K562 (cell line): ENCODE measurements around the gene CEP44.

ENCODE experiments used
- CHD4 ChIP-seq: fragments of 200-600 bp; sonication (generic); IDR thresholded peaks from 3 replicates; pipeline ENCODE4 v1.6.1; 2012; ENCODE audit warnings: low read depth, mild to moderate bottlenecking, mixed read lengths, low read length, inconsistent platforms; ENCODE audit not compliant: insufficient read depth, insufficient replicate concordance, poor library complexity, severe bottlenecking
- EZH2 ChIP-seq: IDR thresholded peaks from 2 replicates; pipeline ENCODE4 v1.6.1; 2012; ENCODE audit warnings: low read depth, mild to moderate bottlenecking, inconsistent platforms, low read length, borderline replicate concordance
- MAFF ChIP-seq: IDR thresholded peaks from 2 replicates; pipeline ENCODE4 v1.6.1; 2012; ENCODE audit warnings: low read length, improper control_type of control experiment
- NFIC ChIP-seq: fragments of 450-650 bp; IDR thresholded peaks from 2 replicates; pipeline ENCODE4 v1.6.1; 2017; ENCODE audit warnings: mild to moderate bottlenecking, inconsistent platforms
- NRF1 ChIP-seq, 2 experiments: fragments of 450-650 bp; IDR thresholded peaks in 1 of 2; conservative IDR thresholded peaks in 1 of 2; 2 replicates each; pipeline ENCODE4 v1.6.1; 2014; ENCODE audit warnings: mild to moderate bottlenecking in 2 of 2
- PCBP1 ChIP-seq: fragments of 200-400 bp; formaldehyde crosslinking; IDR thresholded peaks from 2 replicates; pipeline ENCODE4 v1.6.1; 2018; ENCODE audit warnings: mild to moderate bottlenecking, low read depth, low read length; ENCODE audit not compliant: poor library complexity, severe bottlenecking
- SAFB2 ChIP-seq: fragments of 200-400 bp; formaldehyde crosslinking; IDR thresholded peaks from 2 replicates; pipeline ENCODE4 v1.6.1; 2018; ENCODE audit warnings: borderline replicate concordance, low read length, low read depth, moderate library complexity; ENCODE audit not compliant: severe bottlenecking
- TF ChIP-seq, protein P1 (sequence below): sonication (generic); formaldehyde crosslinking; IDR thresholded peaks from 2 replicates; pipeline ENCODE4 v1.8.0; 2022; ENCODE audit warnings: mild to moderate bottlenecking, missing genetic modification reagents
- TF ChIP-seq, protein P2 (sequence below), 3 experiments: IDR thresholded peaks in 2 of 3; conservative IDR thresholded peaks in 1 of 3; 2 replicates each; pipeline ENCODE4 v1.5.1; 2011 to 2012; ENCODE audit warnings: low read length in 3 of 3, mild to moderate bottlenecking in 3 of 3, control low read depth in 2 of 3, improper control_type of control experiment in 1 of 3, inconsistent platforms in 1 of 3, low read depth in 1 of 3, mixed read lengths in 1 of 3, moderate library complexity in 1 of 3; ENCODE audit not compliant: insufficient read depth in 2 of 3
- TF ChIP-seq, protein P3 (sequence below): sonication (generic); formaldehyde crosslinking; IDR thresholded peaks from 2 replicates; pipeline ENCODE4 v1.8.1; 2023; ENCODE audit warnings: mild to moderate bottlenecking, missing genetic modification reagents
- TF ChIP-seq, protein P4 (sequence below), 2 experiments: fragments of 450-650 bp; formaldehyde crosslinking in 1 of 2; IDR thresholded peaks; 2 replicates each; pipeline versions ENCODE4 v1.4.0 to v1.6.1; 2014 to 2020; ENCODE audit warnings: mild to moderate bottlenecking in 2 of 2, borderline replicate concordance in 1 of 2, low read depth in 1 of 2

- TF ChIP-seq, protein P1, sequence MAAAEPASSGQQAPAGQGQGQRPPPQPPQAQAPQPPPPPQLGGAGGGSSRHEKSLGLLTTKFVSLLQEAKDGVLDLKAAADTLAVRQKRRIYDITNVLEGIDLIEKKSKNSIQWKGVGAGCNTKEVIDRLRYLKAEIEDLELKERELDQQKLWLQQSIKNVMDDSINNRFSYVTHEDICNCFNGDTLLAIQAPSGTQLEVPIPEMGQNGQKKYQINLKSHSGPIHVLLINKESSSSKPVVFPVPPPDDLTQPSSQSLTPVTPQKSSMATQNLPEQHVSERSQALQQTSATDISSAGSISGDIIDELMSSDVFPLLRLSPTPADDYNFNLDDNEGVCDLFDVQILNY (CRISPR knock-in tag), result no peak
- TF ChIP-seq, protein P2, sequence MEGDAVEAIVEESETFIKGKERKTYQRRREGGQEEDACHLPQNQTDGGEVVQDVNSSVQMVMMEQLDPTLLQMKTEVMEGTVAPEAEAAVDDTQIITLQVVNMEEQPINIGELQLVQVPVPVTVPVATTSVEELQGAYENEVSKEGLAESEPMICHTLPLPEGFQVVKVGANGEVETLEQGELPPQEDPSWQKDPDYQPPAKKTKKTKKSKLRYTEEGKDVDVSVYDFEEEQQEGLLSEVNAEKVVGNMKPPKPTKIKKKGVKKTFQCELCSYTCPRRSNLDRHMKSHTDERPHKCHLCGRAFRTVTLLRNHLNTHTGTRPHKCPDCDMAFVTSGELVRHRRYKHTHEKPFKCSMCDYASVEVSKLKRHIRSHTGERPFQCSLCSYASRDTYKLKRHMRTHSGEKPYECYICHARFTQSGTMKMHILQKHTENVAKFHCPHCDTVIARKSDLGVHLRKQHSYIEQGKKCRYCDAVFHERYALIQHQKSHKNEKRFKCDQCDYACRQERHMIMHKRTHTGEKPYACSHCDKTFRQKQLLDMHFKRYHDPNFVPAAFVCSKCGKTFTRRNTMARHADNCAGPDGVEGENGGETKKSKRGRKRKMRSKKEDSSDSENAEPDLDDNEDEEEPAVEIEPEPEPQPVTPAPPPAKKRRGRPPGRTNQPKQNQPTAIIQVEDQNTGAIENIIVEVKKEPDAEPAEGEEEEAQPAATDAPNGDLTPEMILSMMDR (IDR thresholded peaks at IDR 0.05 in 2 of 3, conservative IDR thresholded peaks at IDR 0.05 in 1 of 3; ENCODE audit: insufficient read depth in 2 of 3, low read depth in 1 of 3, low read length in 3 of 3), result no peak
- no peak for TF ChIP-seq MAFF
- no peak for TF ChIP-seq PCBP1
- TF ChIP-seq NRF1 (conservative IDR thresholded peaks at IDR 0.05 in 1 of 2, IDR thresholded peaks at IDR 0.05 in 1 of 2), result no peak
- TF ChIP-seq EZH2, result no peak
- no peak for TF ChIP-seq NFIC
- TF ChIP-seq, protein P3, sequence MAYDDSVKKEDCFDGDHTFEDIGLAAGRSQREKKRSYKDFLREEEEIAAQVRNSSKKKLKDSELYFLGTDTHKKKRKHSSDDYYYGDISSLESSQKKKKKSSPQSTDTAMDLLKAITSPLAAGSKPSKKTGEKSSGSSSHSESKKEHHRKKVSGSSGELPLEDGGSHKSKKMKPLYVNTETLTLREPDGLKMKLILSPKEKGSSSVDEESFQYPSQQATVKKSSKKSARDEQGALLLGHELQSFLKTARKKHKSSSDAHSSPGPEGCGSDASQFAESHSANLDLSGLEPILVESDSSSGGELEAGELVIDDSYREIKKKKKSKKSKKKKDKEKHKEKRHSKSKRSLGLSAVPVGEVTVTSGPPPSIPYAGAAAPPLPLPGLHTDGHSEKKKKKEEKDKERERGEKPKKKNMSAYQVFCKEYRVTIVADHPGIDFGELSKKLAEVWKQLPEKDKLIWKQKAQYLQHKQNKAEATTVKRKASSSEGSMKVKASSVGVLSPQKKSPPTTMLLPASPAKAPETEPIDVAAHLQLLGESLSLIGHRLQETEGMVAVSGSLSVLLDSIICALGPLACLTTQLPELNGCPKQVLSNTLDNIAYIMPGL, result no peak
- no peak for TF ChIP-seq CHD4
- TF ChIP-seq SAFB2, result no peak
- TF ChIP-seq, protein P4, sequence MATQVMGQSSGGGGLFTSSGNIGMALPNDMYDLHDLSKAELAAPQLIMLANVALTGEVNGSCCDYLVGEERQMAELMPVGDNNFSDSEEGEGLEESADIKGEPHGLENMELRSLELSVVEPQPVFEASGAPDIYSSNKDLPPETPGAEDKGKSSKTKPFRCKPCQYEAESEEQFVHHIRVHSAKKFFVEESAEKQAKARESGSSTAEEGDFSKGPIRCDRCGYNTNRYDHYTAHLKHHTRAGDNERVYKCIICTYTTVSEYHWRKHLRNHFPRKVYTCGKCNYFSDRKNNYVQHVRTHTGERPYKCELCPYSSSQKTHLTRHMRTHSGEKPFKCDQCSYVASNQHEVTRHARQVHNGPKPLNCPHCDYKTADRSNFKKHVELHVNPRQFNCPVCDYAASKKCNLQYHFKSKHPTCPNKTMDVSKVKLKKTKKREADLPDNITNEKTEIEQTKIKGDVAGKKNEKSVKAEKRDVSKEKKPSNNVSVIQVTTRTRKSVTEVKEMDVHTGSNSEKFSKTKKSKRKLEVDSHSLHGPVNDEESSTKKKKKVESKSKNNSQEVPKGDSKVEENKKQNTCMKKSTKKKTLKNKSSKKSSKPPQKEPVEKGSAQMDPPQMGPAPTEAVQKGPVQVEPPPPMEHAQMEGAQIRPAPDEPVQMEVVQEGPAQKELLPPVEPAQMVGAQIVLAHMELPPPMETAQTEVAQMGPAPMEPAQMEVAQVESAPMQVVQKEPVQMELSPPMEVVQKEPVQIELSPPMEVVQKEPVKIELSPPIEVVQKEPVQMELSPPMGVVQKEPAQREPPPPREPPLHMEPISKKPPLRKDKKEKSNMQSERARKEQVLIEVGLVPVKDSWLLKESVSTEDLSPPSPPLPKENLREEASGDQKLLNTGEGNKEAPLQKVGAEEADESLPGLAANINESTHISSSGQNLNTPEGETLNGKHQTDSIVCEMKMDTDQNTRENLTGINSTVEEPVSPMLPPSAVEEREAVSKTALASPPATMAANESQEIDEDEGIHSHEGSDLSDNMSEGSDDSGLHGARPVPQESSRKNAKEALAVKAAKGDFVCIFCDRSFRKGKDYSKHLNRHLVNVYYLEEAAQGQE (IDR thresholded peaks at IDR 0.05; ENCODE audit: borderline replicate concordance), result no peak
- TF ChIP-seq, protein P4 (CRISPR knock-in tag; IDR thresholded peaks at IDR 0.05; ENCODE audit: low read depth), result no peak
Measured at GRCh38 chr4:174312993-174313392, 29.3 kb downstream of the CEP44 start.
